AG04449 (cell line): ENCODE results near the gene KIAA0586.
"Not testable (repeated sequence)": the region's sequence is repeated elsewhere in the genome, so short reads cannot be mapped to it uniquely, and the experiment has no call there.

Experiments used
- CTCF ChIA-PET: fragments of 350-600 bp; formaldehyde crosslinking; extraction: SDS; loops from one replicate; lab custom pipeline; 2021; ENCODE audit warnings: antibody characterized with exemption; lab: Yijun Ruan, JAX
- POLR2A ChIA-PET: fragments of 400-600, 350-600 bp; formaldehyde crosslinking; extraction: SDS; loops from one replicate; lab custom pipeline; 2020; ENCODE audit warnings: antibody characterized with exemption, inconsistent platforms; lab: Yijun Ruan, JAX
- DNase-seq: peaks from one replicate; pipeline ENCODE4 v3.0.0-alpha.2; 2010; ENCODE audit warnings: low read depth, low spot score
- H3K4me3 ChIP-seq: 2 replicates; pipeline ENCODE4 v1.5.1; 2011; ENCODE audit warnings: low read depth, mild to moderate bottlenecking, control low read depth, low read length
- TF ChIP-seq, protein P1 (sequence below): IDR thresholded peaks from one replicate; pipeline ENCODE4 v1.5.1; 2011; ENCODE audit warnings: mild to moderate bottlenecking, moderate library complexity, low read length, control low read depth, inconsistent platforms; ENCODE audit not compliant: insufficient read depth; ENCODE audit errors: missing control alignments

The KIAA0586 gene

DNA sequence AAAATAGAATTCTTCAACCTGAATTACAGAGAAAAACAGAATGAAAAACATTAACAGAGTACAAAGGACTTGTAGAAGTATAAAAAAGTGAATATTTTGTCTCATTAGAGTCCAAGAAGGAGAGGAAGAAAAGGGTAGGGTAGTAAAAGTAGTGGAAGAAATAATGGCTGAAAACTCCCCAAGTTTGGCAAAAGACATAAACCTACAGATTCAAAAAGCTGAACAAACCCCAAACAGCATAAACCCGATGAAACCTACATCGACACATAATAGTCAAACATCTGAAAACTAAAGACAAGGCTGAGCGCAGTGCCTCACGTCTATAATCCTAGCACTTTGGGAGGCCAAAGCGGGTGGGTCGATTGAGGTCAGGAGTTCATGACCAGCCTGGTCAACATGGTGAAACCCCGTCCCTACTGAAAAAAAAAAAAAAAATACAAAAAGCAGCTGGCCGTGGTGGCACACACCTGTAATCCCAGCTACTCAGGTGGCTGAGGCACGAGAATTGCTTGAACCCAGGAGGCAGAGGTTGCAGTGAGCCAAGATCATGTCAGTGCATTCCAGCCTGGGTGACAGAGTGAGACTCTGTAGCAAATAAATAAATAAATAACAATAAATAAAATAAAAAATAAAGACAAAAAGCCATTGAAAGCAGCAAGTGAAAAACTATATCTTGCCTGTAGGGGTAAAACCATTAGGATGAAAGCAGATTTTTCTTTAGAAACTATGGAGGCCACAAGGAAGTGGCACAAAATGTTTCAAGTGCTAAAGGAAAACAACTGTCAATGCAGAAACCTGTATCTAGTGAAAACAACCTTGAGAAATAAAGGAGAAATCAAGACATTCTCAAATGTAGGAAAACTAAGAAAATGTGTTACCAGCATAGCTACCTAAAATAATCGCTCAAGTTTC is 11.6 kb upstream of the KIAA0586 start:
- ChIA-PET POLR2A (no interaction called here), CTCF (no interaction called here)
- H3K4me3 ChIP-seq = no peak overlapping the region
- TF ChIP-seq, protein P1, sequence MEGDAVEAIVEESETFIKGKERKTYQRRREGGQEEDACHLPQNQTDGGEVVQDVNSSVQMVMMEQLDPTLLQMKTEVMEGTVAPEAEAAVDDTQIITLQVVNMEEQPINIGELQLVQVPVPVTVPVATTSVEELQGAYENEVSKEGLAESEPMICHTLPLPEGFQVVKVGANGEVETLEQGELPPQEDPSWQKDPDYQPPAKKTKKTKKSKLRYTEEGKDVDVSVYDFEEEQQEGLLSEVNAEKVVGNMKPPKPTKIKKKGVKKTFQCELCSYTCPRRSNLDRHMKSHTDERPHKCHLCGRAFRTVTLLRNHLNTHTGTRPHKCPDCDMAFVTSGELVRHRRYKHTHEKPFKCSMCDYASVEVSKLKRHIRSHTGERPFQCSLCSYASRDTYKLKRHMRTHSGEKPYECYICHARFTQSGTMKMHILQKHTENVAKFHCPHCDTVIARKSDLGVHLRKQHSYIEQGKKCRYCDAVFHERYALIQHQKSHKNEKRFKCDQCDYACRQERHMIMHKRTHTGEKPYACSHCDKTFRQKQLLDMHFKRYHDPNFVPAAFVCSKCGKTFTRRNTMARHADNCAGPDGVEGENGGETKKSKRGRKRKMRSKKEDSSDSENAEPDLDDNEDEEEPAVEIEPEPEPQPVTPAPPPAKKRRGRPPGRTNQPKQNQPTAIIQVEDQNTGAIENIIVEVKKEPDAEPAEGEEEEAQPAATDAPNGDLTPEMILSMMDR = no peak
- DNase-seq = no peak

DNA sequence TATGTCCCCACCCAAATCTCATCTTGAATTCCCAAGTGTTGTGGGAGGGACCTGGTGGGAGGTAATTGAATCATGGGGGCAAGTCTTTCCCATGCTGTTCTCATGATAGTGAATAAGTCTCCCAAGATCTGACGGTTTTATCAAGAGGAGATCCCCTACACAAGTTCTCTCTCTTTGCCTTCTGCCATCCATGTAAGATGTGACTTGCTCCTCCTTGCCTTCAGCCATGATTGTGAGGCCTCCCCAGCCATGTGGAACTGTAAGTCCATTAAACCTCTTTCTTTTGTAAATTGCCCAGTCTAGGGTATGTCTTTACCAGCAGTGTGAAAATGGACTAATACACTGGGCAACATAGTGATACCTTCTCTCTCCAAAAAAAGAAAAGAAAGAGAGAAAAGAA is 10.6 kb upstream of the KIAA0586 start:
- DNase-seq, H3K4me3 ChIP-seq, CTCF ChIA-PET, POLR2A ChIA-PET: not testable (repeated sequence)

DNA sequence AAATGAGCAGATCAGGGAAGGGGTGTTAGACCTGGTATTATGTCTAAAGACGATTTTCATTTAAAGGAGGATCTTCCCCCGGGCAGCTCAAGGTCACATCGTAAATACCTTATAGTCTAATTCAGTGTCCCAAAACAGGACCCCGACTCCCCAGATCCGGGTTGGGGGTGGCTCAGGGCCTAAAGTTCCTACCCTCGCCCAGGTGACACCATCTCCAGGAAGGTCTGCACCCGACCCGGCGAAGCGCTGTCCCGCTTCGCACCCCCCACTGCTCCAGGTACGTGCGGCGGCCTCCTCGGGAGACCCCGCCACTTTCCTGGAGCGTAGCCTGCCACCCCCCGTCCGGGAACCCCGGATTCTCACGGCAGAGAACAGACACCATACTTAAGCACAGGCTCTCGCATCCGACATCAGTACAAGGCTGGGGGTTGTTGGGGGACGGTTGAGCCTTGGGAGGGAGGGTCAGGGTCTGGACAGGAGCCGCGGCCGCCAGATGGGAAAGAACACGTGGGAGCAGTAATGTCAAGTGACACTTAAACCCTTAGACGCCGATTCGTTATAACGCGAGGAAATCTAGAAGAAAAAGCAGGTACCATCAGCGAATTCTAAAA is 744 bp upstream of the KIAA0586 start:
- ChIA-PET CTCF (interaction anchor here (6.1 kb wide), 1 partner anchor 31 kb away, joined by 32 read pairs; the partner anchor contains the start of gene TOMM20L), POLR2A (interaction anchor here (0.6 to 0.9 kb wide), 2 partner anchors 23 to 209 kb away, joined by 3 to 6 read pairs; no protein-coding TSS in a partner anchor)

DNA sequence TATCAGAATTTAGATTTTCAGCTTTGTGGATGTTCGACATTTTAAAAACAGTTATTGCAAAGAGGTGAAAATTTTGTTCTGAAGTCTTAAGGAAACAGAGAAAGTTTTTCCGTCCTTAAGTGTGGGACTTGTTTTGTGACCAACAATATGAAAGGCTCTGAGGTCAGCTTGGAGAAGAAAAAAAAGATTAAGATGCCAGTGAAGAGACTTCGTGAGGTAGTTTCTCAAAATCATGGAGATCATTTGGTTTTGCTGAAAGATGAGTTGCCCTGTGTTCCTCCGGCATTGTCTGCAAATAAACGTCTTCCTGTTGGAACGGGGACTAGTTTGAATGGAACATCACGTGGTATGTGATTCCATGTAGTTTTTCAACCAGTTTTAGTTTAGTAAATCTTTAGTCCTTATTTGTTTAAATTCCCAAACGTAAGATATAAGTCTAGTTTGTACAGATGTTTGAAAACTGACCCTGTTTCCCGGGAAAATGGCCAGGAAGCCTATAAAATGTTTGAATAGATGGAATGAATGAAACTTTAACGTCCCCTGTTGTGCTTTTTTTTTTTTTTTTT is 682 bp downstream of the KIAA0586 start:
- DNase-seq = no peak
- peak overlapping the region; percentile 89 for H3K4me3 ChIP-seq
- ChIA-PET POLR2A (no interaction called here), CTCF (interaction anchor here (1.0 to 6.1 kb wide), 2 partner anchors 32 to 627 kb away, joined by 3 to 32 read pairs; partner anchors contain the start of gene TOMM20L)
- TF ChIP-seq, protein P1 = no peak

More for the DNA sequence above, 744 bp upstream of the KIAA0586 start:
- DNase-seq = no peak
- TF ChIP-seq, protein P1 = no peak
- peak overlapping the region; percentile 89 for H3K4me3 ChIP-seq

DNA sequence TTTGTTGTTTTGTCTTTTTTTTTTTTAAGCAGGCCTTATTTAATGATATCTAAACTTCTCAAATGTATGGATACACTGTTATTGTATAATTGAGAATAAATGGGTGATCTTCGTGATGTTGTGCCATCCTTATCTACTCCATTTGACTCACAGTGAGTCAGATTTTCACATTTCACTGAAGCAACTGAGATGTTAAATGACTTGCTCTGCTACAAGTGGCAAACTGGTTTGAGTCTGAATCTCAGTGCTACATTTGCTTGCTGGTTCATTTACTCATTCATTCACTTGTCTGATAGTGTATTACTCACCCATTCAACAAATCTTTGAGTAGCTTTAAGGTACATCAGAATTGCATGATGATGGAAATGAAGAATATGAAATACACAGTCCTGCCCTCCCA is 2.6 kb downstream of the KIAA0586 start:
- DNase-seq = peak; percentile 10
- ChIA-PET CTCF (interaction anchor here (0.9 to 1.4 kb wide), 2 partner anchors 32 to 34 kb away, joined by 3 to 5 read pairs; partner anchors contain the start of gene TOMM20L), POLR2A (no interaction called here)
- TF ChIP-seq, protein P1 = no peak
- no peak overlapping the region for H3K4me3 ChIP-seq

DNA sequence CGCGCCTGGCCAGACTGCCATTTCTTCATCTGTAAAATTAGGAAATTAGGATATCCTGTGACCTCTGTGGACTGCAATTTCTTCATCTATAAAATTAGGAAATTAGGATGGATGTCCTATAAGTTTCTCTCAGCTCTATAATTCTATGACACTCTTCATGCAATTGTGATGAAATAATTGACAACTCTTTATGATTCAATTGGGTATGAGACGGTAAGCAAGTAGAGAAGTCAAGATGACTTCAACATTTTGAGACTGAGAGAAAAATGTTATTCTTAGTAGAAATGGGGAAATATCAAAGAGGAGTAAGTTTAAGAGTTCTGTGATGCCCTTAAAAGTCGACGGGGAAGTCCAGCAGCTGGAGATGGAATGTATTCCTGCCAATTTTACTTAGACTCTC is 12.0 kb downstream of the KIAA0586 start:
- H3K4me3 ChIP-seq = no peak overlapping the region
- ChIA-PET POLR2A (no interaction called here), CTCF (no interaction called here)
- TF ChIP-seq, protein P1 = no peak
- no peak for DNase-seq
